ENCODE results near the gene TTC21A.
A peak's percentile ranks its signal among the peaks of the same experiment; 100 is the strongest.

The TTC21A gene

DNA sequence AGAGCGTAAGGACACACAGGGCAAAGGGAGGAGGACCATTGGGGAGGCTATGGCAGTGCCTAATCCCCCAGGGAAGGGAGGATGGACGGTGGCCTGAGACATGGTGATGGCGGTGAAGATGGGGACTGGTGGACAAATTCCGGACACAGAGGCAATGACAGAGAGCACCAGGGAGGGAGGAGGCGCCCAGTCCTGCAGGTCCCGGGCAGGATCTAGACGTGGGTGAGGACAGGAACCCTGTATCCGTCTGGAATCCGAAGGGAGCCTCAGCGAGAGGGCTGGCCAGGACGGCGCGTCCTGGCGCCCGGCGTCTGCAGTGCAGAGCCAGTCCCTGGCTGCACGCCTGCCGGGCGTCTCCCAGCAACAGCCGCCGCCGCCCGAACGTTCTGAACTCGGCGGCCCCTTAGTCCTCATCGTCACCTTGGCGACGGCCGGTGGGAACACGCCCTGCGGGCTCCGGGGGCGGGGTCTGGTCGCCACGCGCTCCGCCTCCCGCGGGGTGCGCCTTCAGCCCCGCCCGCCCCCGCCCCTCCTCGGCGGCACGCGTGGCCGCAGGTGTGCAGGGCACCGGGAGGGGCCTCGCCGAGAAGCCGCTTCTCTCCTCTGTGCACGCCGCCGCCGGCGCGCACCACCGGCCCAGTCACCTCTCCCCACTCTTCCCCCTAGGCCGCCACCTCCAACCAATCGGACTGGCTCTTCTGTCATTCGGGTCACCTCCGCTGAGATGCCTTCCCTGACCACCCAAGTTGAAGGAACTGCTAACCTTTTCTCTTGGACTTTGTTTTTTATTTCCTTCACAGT lies 73.3 kb downstream of the TTC21A start:
- Histone ChIP-seq H3K27me3 (ENCODE audit: insufficient read depth, low read depth, severe bottlenecking) (no peaks in the 10 kb centered on the region), H3K9me3 (ENCODE audit: severe bottlenecking) (no peaks in the 10 kb centered on the region), H3K4me3 (ENCODE audit: low read depth, low read length) (peak overlapping the region; percentile 53), H3K36me3 (no peaks in the 10 kb centered on the region), H3K27ac (peak overlapping the region; percentile 69)
- TF ChIP-seq, protein P1, sequence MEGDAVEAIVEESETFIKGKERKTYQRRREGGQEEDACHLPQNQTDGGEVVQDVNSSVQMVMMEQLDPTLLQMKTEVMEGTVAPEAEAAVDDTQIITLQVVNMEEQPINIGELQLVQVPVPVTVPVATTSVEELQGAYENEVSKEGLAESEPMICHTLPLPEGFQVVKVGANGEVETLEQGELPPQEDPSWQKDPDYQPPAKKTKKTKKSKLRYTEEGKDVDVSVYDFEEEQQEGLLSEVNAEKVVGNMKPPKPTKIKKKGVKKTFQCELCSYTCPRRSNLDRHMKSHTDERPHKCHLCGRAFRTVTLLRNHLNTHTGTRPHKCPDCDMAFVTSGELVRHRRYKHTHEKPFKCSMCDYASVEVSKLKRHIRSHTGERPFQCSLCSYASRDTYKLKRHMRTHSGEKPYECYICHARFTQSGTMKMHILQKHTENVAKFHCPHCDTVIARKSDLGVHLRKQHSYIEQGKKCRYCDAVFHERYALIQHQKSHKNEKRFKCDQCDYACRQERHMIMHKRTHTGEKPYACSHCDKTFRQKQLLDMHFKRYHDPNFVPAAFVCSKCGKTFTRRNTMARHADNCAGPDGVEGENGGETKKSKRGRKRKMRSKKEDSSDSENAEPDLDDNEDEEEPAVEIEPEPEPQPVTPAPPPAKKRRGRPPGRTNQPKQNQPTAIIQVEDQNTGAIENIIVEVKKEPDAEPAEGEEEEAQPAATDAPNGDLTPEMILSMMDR (IDR thresholded peaks at IDR 0.05; ENCODE audit: low read depth, low read length), result 0 out of 2 replicates have a peak, but pooled peaks have one; percentile 7
- peak; percentile 89 for DNase-seq

DNA sequence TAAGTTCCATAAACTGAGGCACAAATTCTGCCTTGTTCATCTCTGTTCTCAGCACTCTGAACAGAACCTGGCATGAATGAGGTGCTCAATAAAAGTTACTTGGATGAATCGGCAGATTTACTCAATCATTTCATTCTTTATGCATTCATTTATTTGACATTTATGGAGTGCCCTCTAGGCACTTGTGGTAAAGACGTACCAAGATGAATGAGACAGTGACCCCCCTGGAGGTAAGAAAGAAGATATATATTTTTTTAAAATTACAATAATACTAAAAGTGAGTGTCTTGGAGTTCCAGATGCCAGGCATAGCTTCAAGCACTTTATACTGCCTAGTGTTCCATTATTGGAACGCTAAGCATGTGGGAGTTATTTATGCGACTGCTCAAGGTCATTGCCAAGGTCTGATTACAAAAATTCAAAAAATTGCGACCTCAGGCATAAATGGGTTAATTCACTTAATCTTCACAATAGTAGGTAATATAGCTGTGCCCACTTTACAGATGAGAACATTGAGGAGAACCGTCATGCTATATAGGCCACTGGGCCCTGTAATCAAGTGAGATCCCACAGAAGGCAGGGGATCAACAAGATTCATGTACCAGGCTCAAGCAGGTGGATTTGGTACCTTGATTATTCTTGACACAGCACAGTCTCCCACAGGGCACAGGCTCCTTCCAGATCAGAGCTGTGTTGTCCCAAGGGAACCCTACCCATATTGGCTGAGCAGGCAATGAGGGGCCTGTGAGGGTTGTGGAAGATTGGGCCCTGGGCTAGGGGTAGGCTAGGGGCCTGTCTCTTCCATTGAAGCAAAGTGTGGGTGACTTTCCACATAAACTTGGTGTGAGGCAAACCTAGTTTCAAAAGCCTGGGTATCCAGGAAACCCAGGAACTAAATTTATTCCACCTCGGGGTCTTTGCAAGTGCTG lies 74.2 kb downstream of the TTC21A start:
- Histone ChIP-seq H3K4me3 (ENCODE audit: low read depth, low read length) (no peak overlapping the region), H3K9me3 (ENCODE audit: severe bottlenecking) (no peaks in the 10 kb centered on the region), H3K27me3 (ENCODE audit: insufficient read depth, low read depth, severe bottlenecking) (no peaks in the 10 kb centered on the region), H3K36me3 (no peaks in the 10 kb centered on the region), H3K27ac (peak overlapping the region; percentile 90)
- DNase-seq, result no peak
- TF ChIP-seq, protein P1 (IDR thresholded peaks at IDR 0.05; ENCODE audit: low read depth, low read length), result no peak

DNA sequence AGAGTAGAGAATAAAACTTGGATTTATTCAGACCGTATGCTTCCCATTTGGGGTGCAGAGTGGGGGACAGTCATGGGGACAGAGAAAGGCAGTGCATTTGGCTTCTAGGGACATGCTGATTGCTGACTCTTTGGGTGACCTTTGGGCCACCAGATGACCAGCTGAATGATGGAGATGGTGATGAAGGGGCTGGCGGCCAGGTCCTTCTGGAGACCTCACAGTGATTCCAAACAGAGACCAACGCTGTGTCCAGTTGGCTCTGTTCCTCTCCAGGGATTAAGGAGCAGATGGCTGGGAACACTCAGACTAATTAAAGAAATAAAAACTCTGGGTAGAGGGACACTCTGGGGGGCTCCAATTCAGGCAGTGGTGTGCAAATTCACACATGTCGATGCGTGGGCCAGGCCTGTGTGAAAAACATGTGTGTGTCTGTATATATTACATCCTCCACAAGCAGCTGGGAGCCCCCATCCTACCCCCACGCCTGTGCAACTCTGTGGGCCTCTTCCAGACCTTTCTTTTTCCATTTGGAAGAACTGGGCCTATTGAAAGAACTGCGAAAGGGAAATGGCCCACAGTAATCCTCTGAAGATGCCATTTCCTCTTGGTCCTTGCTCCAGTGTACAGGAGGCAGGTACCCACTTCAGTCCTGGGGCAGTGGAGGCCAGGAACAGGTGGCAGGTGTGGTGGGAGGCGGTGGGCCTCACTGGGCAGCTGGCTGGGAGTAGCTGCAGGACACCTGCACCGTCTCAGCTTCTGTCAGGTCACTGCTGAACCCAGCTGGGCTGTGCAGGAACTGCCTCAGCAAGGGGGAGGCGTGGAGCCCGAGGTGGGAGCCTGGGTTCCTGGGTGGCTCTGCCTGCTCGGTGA lies 76.0 kb downstream of the TTC21A start:
- DNase-seq, result peak; percentile 85
- TF ChIP-seq, protein P1 (IDR thresholded peaks at IDR 0.05; ENCODE audit: low read depth, low read length), result peak; percentile 77
- Histone ChIP-seq H3K27ac (peak overlapping the region; percentile 90), H3K9me3 (ENCODE audit: severe bottlenecking) (no peaks in the 10 kb centered on the region), H3K4me3 (ENCODE audit: low read depth, low read length) (no peak overlapping the region), H3K36me3 (no peaks in the 10 kb centered on the region), H3K27me3 (ENCODE audit: insufficient read depth, low read depth, severe bottlenecking) (no peaks in the 10 kb centered on the region)

DNA sequence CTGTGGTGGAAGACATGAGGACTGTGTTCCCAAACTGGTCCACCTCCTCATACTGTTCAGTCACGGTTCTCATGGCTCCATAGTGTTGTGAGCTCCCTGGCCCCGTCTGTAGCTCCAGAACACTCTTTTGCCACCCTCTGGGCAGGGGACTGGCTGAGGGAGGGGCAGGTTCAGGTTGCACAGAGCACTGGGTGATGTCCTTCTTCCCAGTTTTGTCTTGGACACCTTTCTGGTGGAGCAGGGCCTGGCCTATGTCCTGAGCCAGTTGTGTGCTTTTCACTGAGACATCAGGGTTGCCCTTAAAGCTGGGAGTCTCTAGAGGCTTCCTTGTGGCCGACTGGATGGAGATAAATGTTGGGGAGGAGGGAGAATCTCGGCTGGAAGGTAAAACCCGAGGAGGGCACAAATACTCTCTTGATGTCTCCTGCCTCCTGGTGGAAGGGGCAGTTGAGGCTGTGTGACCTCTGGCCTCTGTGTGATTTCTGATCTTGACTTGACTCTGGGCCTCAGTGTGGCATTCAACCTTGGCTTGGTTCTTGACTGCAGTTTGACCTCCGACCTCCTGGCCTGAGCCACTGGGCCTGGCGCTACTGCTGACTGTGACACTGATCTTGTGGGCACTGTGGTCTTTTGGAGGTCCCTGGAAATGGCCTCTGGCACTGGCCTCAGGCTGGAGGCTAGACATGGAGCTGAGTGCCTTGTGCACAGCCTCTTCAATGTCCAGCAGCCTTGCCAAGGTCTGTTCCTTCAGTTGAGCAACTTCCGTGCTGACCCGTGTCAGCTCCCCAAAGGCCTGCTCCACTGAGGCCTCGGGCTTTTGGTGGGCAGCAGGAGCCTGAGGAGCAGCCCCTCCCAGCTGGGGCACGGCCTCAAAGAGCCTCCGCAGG lies 76.8 kb downstream of the TTC21A start:
- TF ChIP-seq, protein P1 (IDR thresholded peaks at IDR 0.05; ENCODE audit: low read depth, low read length), result no peak
- DNase-seq, result no peak
- peak overlapping the region; percentile 90 for H3K27ac ChIP-seq
- H3K27me3 ChIP-seq (ENCODE audit: insufficient read depth, low read depth, severe bottlenecking), result no peaks in the 10 kb centered on the region
- no peaks in the 10 kb centered on the region for H3K36me3 ChIP-seq
- no peak overlapping the region for H3K4me3 ChIP-seq (ENCODE audit: low read depth, low read length)
- no peaks in the 10 kb centered on the region for H3K9me3 ChIP-seq (ENCODE audit: severe bottlenecking)

DNA sequence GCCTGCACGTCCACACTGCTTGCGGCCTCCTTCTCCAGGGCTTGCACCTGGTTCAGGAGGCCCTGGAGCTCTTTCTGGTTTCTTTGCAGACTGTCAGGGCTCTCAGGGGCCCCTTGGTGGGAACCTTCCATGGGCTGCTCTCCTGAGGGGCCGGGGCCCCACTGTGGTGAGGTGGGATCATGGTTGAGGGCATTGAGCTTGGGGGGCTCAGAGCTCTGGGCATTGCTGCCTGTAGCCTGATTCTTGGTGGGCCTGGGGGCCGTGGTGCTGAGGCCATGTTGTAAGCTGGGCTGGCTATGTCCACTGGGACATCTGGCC lies 77.4 kb downstream of the TTC21A start:
- no peak for DNase-seq
- Histone ChIP-seq H3K9me3 (ENCODE audit: severe bottlenecking) (no peaks in the 10 kb centered on the region), H3K27me3 (ENCODE audit: insufficient read depth, low read depth, severe bottlenecking) (no peaks in the 10 kb centered on the region), H3K36me3 (no peaks in the 10 kb centered on the region), H3K27ac (peak overlapping the region; percentile 90), H3K4me3 (ENCODE audit: low read depth, low read length) (no peak overlapping the region)
- TF ChIP-seq, protein P1 (IDR thresholded peaks at IDR 0.05; ENCODE audit: low read depth, low read length), result no peak

All from WERI-Rb-1 (cell line).